Measurements from ENCODE around the gene ANTXR1. TPM values are rescaled to one million over a fixed set of nuclear protein-coding genes. Genes with fewer than 3 reads are reported as not detected.

Gene ANTXR1
- total and polyA plus RNA-seq, 4 experiments from 2014 or later, result 0.58 TPM; not detected in 3

DNA sequence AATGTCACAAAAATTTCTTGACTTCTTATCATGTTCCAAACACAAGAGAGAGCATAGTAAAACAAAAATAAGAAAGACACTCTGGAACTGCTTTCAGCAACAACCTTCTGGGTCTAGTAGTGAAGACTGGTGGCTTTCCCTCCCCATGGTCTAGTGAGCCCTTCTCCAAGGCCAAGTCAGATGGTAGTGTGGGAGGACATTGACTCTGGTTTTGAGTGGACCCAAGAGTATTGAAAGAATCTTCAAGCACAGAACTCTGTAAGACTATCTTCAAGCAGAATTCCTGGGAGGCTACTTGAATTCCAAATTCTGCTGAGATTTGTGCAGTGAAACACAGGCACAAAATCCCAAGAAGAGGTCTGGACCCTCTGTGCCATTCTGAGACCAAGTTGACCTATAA, 21.1 kb downstream of the ANTXR1 start:
- Mint-ChIP-seq H3K4me3 (no peak overlapping the region), H3K27ac (no peak overlapping the region), H3K27me3 (peaks cover 10 to 21% of the 10 kb centered on the region in 2 donors), H3K4me1 (no peaks in the 10 kb centered on the region), H3K9me3 (no peaks in the 10 kb centered on the region), H3K36me3 (no peaks in the 10 kb centered on the region)
- Histone ChIP-seq H3K4me1 (ENCODE audit: insufficient read depth, low read length) (no peaks in the 10 kb centered on the region), H3K9me3 (ENCODE audit: control insufficient read depth in 1 of 2, low read length in 2 of 2) (no peaks in the 10 kb centered on the region), H3K4me3 (ENCODE audit: low read length in 2 of 2) (no peak overlapping the region), H3K36me3 (ENCODE audit: insufficient read depth, low read length) (no peaks in the 10 kb centered on the region), H3K27me3 (ENCODE audit: insufficient read depth, low read length) (no peaks in the 10 kb centered on the region), H3K27ac (ENCODE audit: low read depth, low read length) (no peak overlapping the region)
- CTCF ChIA-PET (ENCODE audit: partially characterized antibody), result no interaction called here
- POLR2A ChIA-PET (ENCODE audit: partially characterized antibody), result no interaction called here
- intact Hi-C loops (cut with micrococcal nuclease), result no loop called here
- no peak for DNase-seq

DNA sequence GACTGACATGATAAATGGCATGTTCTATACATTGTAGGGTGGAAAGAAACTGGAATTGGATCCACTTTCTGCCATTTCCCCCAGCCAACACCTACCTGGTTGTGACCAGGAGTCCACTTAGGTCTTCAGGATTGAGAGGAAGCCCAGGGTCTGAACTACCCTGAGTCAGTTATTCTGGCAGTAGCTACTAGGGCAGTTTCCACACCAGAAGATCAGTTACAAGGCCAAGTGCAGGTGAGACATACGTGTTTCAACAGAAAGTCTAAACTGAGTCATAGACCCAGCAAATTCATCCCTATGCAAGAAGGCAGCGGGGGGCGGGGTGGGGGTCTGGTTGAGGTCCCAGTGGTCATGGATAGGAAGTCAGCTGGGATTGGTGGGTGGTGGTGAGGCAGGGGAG, 21.9 kb downstream of the ANTXR1 start:
- H3K27me3 ChIP-seq (ENCODE audit: insufficient read depth, low read length), result no peaks in the 10 kb centered on the region
- Mint-ChIP-seq H3K4me1 (no peaks in the 10 kb centered on the region), H3K27ac (no peak overlapping the region)

DNA sequence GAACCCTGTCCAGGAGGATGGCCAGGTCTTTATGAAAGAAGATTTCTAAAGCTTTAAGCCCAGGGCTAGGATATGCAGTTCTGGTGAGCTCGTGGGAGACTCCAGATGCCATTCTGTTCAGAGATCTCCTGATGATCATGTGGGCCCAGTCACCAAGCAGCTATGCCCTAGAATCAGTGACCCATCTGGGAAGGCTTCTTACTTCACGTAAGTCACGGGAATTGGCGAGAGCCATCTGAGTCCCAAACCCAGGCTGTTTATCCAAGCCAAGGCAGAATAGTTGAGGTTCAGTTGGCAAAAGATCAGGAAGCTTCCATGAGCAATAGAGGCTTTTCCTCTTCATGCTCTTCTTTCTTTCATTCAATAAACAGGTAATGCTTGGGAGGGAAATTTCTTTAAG, 23.9 kb downstream of the ANTXR1 start:
- no peaks in the 10 kb centered on the region for H3K27me3 ChIP-seq (ENCODE audit: insufficient read depth, low read length)
- CTCF ChIA-PET (ENCODE audit: partially characterized antibody), result no interaction called here
- no peak overlapping the region for H3K27ac Mint-ChIP-seq
- no peaks in the 10 kb centered on the region for H3K36me3 Mint-ChIP-seq
- peaks cover 17 to 23% of the 10 kb centered on the region in 2 donors for H3K27me3 Mint-ChIP-seq
- POLR2A ChIA-PET (ENCODE audit: partially characterized antibody), result no interaction called here
- no peak overlapping the region for H3K27ac ChIP-seq (ENCODE audit: low read depth, low read length)
- H3K4me1 Mint-ChIP-seq, result no peaks in the 10 kb centered on the region
- H3K9me3 ChIP-seq (ENCODE audit: control insufficient read depth in 1 of 2, low read length in 2 of 2), result no peaks in the 10 kb centered on the region
- intact Hi-C loops (cut with micrococcal nuclease), result no loop called here
- H3K4me1 ChIP-seq (ENCODE audit: insufficient read depth, low read length), result no peaks in the 10 kb centered on the region
- H3K4me3 ChIP-seq (ENCODE audit: low read length in 2 of 2), result no peak overlapping the region
- H3K9me3 Mint-ChIP-seq, result peaks cover 0 to 2% (median 0%) of the 10 kb centered on the region in 8 donors
- H3K36me3 ChIP-seq (ENCODE audit: insufficient read depth, low read length), result no peaks in the 10 kb centered on the region
- no peak overlapping the region for H3K4me3 Mint-ChIP-seq
- no peak for DNase-seq

More for the DNA sequence above, 21.9 kb downstream of the ANTXR1 start:
- H3K9me3 ChIP-seq (ENCODE audit: control insufficient read depth in 1 of 2, low read length in 2 of 2), result no peaks in the 10 kb centered on the region
- POLR2A ChIA-PET (ENCODE audit: partially characterized antibody), result no interaction called here
- CTCF ChIA-PET (ENCODE audit: partially characterized antibody), result no interaction called here
- no peak for DNase-seq
- Mint-ChIP-seq H3K4me3 (no peak overlapping the region), H3K36me3 (no peaks in the 10 kb centered on the region), H3K9me3 (peaks cover 0 to 2% (median 0%) of the 10 kb centered on the region in 8 donors), H3K27me3 (peaks cover 10 to 20% of the 10 kb centered on the region in 2 donors)
- H3K4me1 ChIP-seq (ENCODE audit: insufficient read depth, low read length), result no peaks in the 10 kb centered on the region
- intact Hi-C loops (cut with micrococcal nuclease), result no loop called here
- no peak overlapping the region for H3K4me3 ChIP-seq (ENCODE audit: low read length in 2 of 2)
- H3K36me3 ChIP-seq (ENCODE audit: insufficient read depth, low read length), result no peaks in the 10 kb centered on the region
- H3K27ac ChIP-seq (ENCODE audit: low read depth, low read length), result no peak overlapping the region

DNA sequence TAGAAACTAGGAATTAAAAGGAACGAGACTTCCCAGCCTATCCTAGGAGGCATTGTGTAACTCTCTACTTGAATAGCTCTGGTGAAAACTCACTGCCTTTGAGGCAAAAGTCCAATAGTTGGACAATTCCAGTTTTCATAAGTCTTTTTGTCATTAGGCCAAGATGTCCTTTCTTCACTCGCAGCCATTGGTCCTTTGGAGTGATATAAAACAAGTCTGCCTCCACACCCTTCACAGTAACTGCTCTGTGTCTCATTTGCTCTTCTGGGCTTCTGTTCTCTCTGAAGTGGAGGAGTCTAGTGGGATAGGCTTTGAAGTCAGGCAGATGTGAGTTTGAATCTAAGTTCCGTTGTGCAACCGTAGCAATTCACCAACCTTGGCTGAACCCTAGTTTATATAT, 28.2 kb downstream of the ANTXR1 start:
- Histone ChIP-seq H3K36me3 (ENCODE audit: insufficient read depth, low read length) (no peaks in the 10 kb centered on the region), H3K4me1 (ENCODE audit: insufficient read depth, low read length) (no peaks in the 10 kb centered on the region), H3K27ac (ENCODE audit: low read depth, low read length) (no peak overlapping the region), H3K27me3 (ENCODE audit: insufficient read depth, low read length) (no peaks in the 10 kb centered on the region), H3K9me3 (ENCODE audit: control insufficient read depth in 1 of 2, low read length in 2 of 2) (no peaks in the 10 kb centered on the region), H3K4me3 (ENCODE audit: low read length in 2 of 2) (no peak overlapping the region)
- no peak overlapping the region for H3K27ac Mint-ChIP-seq
- no peak for DNase-seq
- intact Hi-C loops (cut with micrococcal nuclease), result no loop called here
- H3K27me3 Mint-ChIP-seq, result peaks cover 23 to 32% of the 10 kb centered on the region in 2 donors
- no peak overlapping the region for H3K4me3 Mint-ChIP-seq
- CTCF ChIA-PET (ENCODE audit: partially characterized antibody), result no interaction called here
- H3K9me3 Mint-ChIP-seq, result peaks cover 0 to 3% (median 0%) of the 10 kb centered on the region in 8 donors
- H3K4me1 Mint-ChIP-seq, result no peaks in the 10 kb centered on the region
- no peaks in the 10 kb centered on the region for H3K36me3 Mint-ChIP-seq
- POLR2A ChIA-PET (ENCODE audit: partially characterized antibody), result no interaction called here

DNA sequence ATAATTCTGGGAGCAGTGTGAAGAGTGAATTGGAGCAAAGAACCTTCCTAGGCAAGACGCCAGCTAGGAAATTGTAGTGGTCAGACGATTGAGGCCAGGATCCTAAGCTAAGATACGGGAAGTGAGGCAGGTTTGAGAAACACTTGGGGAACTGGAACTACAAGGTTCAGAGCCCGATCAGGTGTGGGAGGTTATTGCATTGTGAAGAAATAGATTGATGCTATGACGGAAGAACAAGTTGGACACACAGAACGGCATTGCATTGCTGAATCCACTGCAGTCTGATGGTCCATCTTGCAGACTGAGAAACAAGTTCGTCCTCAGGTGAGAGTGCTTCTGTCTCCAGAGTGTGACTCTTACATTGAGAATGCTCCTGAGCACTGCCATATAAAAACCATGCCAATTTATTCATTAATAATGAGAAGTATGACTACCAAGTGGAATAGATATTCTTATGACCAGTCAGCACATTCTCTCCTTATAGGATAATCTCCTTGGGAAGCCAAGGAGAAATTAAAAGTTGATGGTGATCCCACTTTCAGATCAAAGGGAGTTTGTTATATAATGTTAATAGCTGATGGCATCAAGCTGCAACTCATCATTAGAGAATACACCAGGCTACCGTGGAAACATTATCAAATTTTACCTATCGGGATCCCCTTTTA, 30.9 kb downstream of the ANTXR1 start:
- DNase-seq, result no peak
- Mint-ChIP-seq H3K9me3 (peaks cover 0 to 3% (median 0%) of the 10 kb centered on the region in 8 donors), H3K4me3 (no peak overlapping the region), H3K27ac (no peak overlapping the region), H3K36me3 (no peaks in the 10 kb centered on the region), H3K27me3 (peaks cover 17 to 25% of the 10 kb centered on the region in 2 donors), H3K4me1 (no peaks in the 10 kb centered on the region)
- H3K27ac ChIP-seq (ENCODE audit: low read depth, low read length), result no peak overlapping the region
- H3K9me3 ChIP-seq (ENCODE audit: control insufficient read depth in 1 of 2, low read length in 2 of 2), result no peaks in the 10 kb centered on the region
- no peaks in the 10 kb centered on the region for H3K4me1 ChIP-seq (ENCODE audit: insufficient read depth, low read length)
- ChIA-PET POLR2A (ENCODE audit: partially characterized antibody) (no interaction called here), CTCF (ENCODE audit: partially characterized antibody) (no interaction called here)
- no peak overlapping the region for H3K4me3 ChIP-seq (ENCODE audit: low read length in 2 of 2)
- H3K27me3 ChIP-seq (ENCODE audit: insufficient read depth, low read length), result no peaks in the 10 kb centered on the region
- H3K36me3 ChIP-seq (ENCODE audit: insufficient read depth, low read length), result no peaks in the 10 kb centered on the region
- intact Hi-C loops (cut with micrococcal nuclease), result no loop called here

DNA sequence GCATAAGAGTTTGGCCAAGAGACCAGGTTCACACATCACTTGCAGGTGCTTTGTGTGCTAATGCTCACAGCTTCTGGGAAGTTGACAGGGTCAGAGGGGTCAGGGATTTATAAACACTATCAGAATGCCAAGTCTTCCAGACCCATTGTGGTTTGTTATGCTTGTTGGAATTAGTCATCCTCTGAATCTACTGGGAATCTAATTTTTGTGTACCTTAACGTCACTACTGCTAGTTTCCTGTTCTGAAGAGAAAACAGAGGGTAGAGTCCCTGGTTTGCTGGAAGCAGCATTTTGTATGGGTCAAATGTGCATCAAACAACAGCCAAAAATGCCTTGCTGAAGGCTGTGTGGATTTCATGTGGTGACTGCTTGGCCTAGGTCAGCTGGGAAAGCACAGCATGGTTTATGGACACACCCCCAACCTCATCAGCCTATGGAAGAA, 33.3 kb downstream of the ANTXR1 start:
- no peaks in the 10 kb centered on the region for H3K36me3 ChIP-seq (ENCODE audit: insufficient read depth, low read length)
- Mint-ChIP-seq H3K9me3 (peaks cover 0 to 3% (median 0%) of the 10 kb centered on the region in 8 donors), H3K27me3 (peaks cover 16 to 20% of the 10 kb centered on the region in 2 donors), H3K4me3 (no peak overlapping the region), H3K36me3 (no peaks in the 10 kb centered on the region), H3K4me1 (no peaks in the 10 kb centered on the region), H3K27ac (no peak overlapping the region)
- intact Hi-C loops (cut with micrococcal nuclease), result no loop called here
- H3K27ac ChIP-seq (ENCODE audit: low read depth, low read length), result no peak overlapping the region
- no peaks in the 10 kb centered on the region for H3K9me3 ChIP-seq (ENCODE audit: control insufficient read depth in 1 of 2, low read length in 2 of 2)
- CTCF ChIA-PET (ENCODE audit: partially characterized antibody), result no interaction called here
- H3K4me3 ChIP-seq (ENCODE audit: low read length in 2 of 2), result no peak overlapping the region
- no peaks in the 10 kb centered on the region for H3K27me3 ChIP-seq (ENCODE audit: insufficient read depth, low read length)
- DNase-seq, result no peak
- POLR2A ChIA-PET (ENCODE audit: partially characterized antibody), result no interaction called here
- H3K4me1 ChIP-seq (ENCODE audit: insufficient read depth, low read length), result no peaks in the 10 kb centered on the region

DNA sequence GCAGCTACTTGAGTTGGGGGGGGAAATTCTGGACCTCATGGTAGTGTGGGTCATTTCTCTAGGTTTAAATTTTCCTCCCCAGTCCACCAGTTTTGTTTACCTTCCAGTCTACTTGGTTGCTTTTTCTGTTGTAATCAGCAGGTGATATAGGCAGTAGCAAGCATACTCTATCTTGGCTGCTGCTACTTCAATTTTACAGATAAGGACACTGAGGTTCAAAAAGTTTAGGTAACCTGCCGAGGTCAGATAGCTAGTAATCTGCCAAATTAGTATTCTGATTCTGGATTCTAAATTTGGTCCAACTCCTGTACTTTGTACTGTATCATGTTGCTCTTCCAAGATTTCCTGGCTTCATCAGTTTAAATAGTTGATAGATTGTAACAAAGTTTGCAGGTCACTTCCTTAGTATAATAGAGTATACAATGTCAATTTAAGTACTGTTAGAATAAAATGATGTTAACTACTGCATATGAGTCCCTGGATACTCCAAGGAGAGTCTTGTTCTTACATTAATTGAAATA, 34.7 kb downstream of the ANTXR1 start:
- POLR2A ChIA-PET (ENCODE audit: partially characterized antibody), result no interaction called here

More for the DNA sequence above, 34.7 kb downstream of the ANTXR1 start:
- no peaks in the 10 kb centered on the region for H3K4me1 Mint-ChIP-seq
- H3K4me3 Mint-ChIP-seq, result no peak overlapping the region
- H3K27me3 Mint-ChIP-seq, result peaks cover 9 to 13% of the 10 kb centered on the region in 2 donors
- H3K9me3 ChIP-seq (ENCODE audit: control insufficient read depth in 1 of 2, low read length in 2 of 2), result no peaks in the 10 kb centered on the region
- no peak overlapping the region for H3K4me3 ChIP-seq (ENCODE audit: low read length in 2 of 2)
- intact Hi-C loops (cut with micrococcal nuclease), result no loop called here
- no peaks in the 10 kb centered on the region for H3K27me3 ChIP-seq (ENCODE audit: insufficient read depth, low read length)
- H3K36me3 Mint-ChIP-seq, result no peaks in the 10 kb centered on the region
- no peak overlapping the region for H3K27ac ChIP-seq (ENCODE audit: low read depth, low read length)
- H3K4me1 ChIP-seq (ENCODE audit: insufficient read depth, low read length), result no peaks in the 10 kb centered on the region
- no peaks in the 10 kb centered on the region for H3K36me3 ChIP-seq (ENCODE audit: insufficient read depth, low read length)
- H3K27ac Mint-ChIP-seq, result no peak overlapping the region
- CTCF ChIA-PET (ENCODE audit: partially characterized antibody), result no interaction called here
- peaks cover 0 to 3% (median 0%) of the 10 kb centered on the region in 8 donors for H3K9me3 Mint-ChIP-seq
- DNase-seq, result no peak
